Hindlimb muscle (tissue), 1 donor: ENCODE measurements around the gene MMP17. TPM values are rescaled to one million over a fixed set of nuclear protein-coding genes. Genes with fewer than 3 reads are reported as not detected.

Experiments used
- DNase-seq: peaks from one replicate; pipeline ENCODE4 v3.0.0-alpha.2; 2013
- polyA plus RNA-seq: library from polyadenylated mRNA; unstranded; fragments of 120-200 nt; gene quantifications from one replicate; pipeline ENCODE4 v1.2.1, GENCODE V29; 2013; ENCODE audit not compliant: insufficient read length

Gene MMP17
- polyA plus RNA-seq, result 6.5 TPM

DNA sequence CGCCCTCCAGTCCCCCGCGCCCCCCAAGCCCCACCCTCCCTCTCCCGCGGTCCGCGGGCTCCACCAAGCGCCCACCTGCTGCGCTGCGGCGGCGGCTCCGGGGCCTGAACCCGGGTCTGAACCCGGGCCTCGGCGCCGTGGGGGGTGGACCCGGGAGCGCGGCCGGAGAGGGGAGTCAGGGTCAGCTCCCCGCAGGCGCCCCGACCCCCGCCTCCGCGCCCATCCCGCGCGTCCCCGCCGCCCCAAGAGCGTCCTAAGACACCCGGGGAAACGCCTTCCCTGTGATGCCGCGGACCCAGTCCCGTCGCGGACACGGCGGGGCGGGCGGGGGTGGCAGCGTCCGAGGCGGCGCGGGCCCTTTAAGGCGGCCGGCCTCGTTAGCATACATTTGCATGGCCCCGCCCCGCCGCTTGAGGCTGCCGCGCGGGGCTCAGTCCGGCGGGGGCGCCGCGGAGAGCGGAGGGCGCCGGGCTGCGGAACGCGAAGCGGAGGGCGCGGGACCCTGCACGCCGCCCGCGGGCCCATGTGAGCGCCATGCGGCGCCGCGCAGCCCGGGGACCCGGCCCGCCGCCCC is at the start of gene MMP17:
TSS of gene MMP17 (plus strand) at position 433 of the 574 bp plus-strand sequence. CDS start at position 535, 102 bp downstream.
- DNase-seq, result peak; percentile 73

DNA sequence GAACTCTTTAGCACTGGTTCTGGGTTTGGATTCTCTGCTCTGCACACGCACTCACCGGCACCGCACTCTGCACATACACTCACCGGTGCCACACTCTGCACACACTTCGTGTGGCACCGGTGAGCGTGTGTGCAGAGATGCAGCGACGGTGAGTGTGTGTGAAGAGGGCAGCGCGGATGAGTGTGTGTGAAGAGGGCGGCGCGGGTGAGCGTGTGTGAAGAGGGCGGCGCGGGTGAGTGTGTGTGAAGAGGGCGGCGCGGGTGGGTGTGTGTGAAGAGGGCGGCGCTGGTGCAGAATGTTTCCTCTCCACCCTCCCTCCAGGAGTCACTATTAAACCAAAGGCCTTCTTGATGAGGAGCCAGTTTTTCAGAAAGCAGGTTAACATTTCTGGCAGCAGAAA is 49.2 kb upstream of the MMP17 start:
- DNase-seq, result no peak

DNA sequence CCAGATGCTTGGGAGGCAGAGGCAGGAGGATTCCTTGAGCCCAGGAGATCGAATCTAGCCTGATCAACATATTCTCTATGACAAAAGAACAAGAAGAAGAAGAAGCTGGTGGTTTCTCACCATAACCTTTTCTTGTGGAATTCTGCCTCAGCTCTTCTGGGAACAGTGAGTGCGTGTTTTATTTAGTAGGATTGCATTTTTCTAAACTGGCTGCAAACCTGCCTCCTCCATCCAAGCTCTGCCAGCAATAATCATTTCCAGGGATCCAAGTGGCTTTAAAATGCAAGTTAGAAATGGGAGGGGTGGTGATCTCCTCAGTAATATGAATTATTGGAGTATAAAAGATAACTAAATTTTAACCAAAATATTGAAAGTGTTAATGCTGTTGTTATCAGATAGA is 46.1 kb upstream of the MMP17 start:
- DNase-seq, result no peak

GRCh38 chr12:131783915-131784541 is 44.2 kb upstream of the MMP17 start:
- no peak for DNase-seq

GRCh38 chr12:131784909-131785762 is 43.1 kb upstream of the MMP17 start:
- no peak for DNase-seq

- no peak for DNase-seq
Measured at GRCh38 chr12:131785763-131786330, 42.3 kb upstream of the MMP17 start.

- no peak for DNase-seq
Measured at GRCh38 chr12:131786331-131786730, 41.9 kb upstream of the MMP17 start.

DNA sequence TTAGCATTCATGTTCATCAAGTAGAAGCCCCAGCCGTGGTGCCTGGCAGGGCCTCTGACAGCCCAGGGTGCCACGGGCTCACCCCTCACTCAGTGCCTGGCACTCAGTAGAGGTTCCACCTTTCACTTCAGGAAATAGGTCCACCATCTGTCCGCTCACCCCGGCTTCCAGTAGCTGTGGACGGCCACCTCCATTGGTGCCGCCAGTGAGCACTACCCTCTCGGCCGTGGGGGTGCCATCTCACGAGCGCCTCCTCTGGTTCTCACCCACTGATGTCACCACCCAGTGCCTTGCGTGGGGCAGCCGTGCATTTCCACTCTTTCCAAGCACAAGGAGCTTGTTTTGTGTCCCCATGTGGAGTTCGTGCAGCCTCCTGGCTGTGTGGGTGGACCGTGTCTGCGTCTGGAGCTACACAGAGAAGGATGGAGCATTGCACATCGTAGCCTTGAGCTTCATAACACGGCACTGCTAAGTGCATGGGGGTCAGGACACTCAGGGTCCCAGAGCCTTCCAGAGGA is 41.0 kb upstream of the MMP17 start:
- DNase-seq, result no peak

DNA sequence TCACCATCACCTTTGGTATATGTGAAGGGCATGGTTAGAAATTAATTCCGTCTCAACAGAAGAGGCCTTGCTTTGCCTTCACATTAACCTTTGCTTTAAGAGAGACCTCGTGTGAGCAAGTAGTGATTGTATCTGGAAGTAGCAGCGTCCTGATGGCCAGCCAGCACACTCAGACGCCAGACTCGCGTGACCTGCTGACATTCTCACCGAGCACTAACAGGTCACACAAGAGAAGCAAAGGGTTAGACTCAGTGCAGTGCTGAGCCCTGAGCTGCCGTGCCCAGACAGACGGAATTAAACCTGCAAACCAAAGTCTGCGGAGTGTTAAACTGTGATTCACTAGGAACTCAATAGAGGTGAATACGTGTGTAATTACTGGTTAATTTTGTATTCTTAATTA is 40.1 kb upstream of the MMP17 start:
- no peak for DNase-seq

DNA sequence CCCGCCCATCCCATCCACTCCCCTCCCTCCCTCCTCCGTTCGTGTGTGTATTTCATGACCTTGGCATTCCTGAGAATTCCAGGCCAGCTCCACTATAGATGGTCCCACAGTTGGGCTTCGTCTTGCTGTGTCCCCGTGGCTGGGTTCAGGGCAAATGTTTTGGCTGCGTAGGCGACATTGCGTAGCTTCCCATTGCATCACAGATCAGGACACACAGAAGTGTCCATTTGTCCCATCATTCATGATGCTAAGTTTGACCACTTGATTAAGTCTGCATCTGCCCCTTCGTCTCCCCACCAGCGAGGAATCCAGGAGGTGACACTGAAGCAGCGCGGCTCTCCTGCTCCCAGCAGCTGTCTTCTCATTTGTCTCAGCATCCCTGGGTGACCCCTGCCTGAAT is 38.6 kb upstream of the MMP17 start:
- no peak for DNase-seq

GRCh38 chr12:131793243-131794022 is 34.8 kb upstream of the MMP17 start:
- DNase-seq, result no peak

GRCh38 chr12:131794061-131794460 is 34.1 kb upstream of the MMP17 start:
- DNase-seq, result no peak

DNA sequence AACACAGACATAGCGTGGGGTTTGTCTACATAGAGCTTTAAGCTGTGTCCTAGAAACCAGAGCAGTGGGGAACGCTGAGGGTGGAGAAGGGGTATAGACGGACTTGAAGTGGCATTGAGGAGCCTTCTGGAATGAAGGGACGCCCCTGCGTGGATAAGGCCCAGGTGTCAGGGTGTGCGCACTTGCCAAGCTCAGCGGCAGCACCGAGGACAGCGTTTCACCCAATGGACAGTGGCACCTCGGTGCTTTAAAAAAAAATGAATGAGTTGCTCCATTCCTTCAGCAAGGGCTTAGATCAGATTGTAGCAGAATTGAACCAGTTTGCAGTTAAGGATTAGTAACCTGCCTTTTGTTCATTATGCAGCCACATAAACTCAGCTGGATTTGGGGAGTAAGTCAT is 33.6 kb upstream of the MMP17 start:
- no peak for DNase-seq

DNA sequence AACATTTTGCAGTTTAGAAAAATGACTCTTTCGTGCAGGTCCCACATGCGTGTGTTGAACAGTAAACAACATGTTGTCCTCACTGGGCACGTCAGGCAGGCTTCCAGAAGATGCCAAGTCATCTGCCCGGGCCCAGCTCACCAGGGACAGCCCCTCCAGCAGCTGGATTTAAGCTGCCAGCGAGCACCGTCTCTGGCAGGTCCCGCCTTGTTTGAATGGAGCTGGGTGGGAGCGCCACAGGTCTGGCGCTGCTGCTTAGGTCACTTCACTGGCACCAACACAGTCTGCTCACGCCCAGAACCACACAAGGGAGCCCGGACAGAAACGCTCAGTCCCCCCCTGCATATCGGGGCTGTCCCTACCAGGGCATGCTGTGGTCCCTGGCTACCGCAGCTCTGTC is 33.1 kb upstream of the MMP17 start:
- no peak for DNase-seq

DNA sequence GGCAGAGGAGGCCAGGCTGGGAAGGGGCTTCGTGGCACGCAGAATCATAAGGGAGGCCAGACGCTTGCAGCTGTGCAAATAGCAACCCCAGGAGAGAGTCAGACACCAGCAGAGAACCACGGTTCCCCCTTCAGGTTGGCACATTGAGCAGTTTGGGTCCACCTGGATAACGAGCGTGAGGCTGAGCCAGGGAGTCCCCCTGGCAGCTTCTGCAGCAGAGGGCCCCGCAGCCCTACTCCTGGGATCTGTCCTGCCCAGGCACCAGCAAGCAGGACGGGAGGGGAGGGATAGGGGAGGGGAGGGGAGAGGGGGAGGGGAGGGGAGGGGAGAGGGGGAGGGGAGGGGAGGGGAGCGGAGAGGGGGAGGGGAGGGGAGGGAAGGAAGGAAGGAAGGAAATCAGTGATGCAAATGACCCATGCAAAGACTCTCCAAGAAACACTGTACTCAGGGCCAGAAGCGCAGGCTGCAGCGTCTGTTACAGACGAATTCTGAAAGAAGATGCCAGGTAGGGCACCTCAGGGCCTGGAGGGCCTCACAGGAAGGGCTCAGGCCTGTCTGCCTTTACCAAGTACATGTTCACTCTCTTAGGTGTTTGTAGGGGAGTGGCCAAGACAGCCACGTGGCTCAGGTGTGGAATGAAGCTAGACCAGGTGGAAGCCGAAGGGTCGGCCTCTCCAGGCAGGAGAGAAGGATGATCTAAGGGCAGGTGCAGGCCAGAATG is 32.3 kb upstream of the MMP17 start:
- DNase-seq, result no peak

DNA sequence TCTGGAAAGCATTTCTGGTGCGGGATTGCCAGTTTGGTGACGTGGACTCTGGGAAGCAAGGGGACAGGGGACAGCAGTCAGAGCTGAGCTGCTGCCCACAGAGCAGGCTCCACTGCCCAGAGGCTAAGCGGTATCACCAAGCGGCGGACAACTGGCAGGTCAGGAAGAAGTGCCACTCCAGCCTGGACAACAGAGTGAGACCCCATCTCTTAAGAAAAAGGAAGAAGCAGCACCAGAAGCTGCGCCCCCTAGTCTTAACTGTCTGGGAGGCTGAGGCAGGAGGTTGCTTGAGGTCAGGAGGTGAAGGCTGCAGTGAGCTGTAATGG is 31.8 kb upstream of the MMP17 start:
- DNase-seq, result no peak

- no peak for DNase-seq
Measured at GRCh38 chr12:131796754-131797587, 31.2 kb upstream of the MMP17 start.

GRCh38 chr12:131797588-131797934 is 30.6 kb upstream of the MMP17 start:
- DNase-seq, result no peak

- DNase-seq, result no peak
Measured at GRCh38 chr12:131799195-131799594, 29.0 kb upstream of the MMP17 start.

- no peak for DNase-seq
Measured at GRCh38 chr12:131799828-131800593, 28.2 kb upstream of the MMP17 start.
